NCI-H1436 (cell line): ENCODE data around the gene TMEM131L.

Source experiments
- DNase-seq: peaks from one replicate; lab custom pipeline; 2025; lab: John Stamatoyannopoulos, UW

Gene TMEM131L

DNA sequence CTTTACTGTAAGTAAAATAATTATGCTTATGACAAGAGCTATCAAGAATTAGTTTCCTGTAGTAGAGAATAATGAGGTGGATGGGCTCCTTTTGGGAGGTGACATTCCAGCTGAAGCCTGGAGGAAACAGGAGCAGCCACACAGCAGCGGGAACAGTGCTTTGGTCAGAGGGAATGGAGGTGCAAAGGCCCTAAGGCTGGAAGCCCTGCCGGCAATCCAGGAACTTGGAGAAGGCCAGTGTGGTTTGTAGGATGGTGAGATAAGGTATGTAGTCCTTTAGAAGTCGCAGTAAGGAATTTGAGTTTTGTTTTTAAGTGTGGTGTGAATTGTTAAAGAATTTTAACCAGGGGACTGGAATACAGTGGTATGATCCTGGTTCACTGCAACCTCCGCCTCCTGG, 8.1 kb downstream of the TMEM131L start:
- DNase-seq = no peak

DNA sequence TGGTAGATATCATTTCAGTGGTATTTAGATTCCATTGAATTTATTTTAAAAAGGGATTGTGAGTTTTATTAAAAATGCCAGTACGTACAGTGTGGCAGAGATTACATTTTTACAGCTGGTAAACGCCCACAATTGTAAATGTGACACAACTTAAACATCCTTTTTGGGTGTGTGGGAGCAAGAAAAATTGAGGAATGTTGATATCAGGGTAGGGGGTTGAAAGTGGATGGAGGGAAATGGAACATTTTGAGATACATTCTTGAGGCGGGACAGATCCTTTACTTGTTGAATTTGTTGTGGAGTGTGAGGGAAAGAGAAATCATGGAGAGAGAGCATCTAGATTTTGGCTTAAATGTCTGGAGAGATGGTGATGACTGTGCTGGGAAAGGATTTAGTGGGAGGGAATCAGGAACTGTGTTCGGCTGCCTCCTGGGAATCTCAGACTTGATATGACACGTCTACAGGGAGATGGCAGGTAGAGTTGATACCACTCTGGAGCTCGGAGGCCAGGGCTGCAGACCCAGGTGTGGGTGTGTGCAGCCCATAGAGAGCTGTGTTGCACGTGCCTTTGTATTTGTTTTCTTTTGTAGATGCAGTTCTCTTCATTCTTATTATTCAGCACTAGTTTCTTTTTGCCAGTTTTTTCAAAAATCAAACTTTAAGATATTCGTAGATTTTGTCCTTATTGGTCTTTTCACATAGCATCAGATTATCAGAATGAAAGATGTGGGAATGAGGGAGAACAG, 10.8 kb downstream of the TMEM131L start:
- no peak for DNase-seq

DNA sequence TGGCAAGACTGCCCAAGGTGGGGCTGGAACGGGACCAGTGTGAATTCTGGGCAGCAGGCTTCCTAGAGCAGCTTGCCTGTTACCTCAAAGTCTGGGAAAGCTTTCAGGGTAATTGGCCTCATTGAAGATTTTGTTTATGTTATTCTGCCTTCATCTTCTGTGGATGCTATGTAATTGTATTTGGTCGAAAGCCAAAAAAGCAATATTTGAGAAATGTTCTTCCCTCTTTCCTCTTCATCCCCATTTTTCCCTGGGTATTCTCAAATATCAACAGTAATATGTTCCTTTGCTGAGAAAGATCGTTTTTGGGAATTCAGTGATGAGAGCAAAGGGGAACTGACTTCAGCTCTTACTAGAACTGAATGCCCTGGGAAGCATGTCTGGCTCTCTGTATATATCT, 12.9 kb downstream of the TMEM131L start:
- no peak for DNase-seq

DNA sequence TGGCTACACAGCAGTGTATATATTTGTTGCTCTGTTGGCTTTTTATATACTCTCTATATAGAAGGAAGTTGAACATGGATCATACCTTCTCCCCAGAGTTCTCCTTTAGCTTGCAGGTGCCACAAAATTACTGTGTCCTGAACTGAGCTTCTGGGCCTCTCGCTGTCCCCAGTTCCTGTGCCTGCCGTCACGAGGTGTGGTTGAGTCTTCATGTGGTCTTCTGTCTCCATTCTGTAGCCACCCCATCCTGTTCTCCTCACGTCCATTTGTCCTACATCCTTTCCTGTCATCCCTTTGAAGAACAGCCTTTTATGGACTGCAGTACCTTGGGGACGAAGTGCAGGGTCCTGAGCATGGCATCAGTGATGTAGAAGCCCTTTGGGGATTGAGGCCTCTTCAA, 14.5 kb downstream of the TMEM131L start:
- no peak for DNase-seq

DNA sequence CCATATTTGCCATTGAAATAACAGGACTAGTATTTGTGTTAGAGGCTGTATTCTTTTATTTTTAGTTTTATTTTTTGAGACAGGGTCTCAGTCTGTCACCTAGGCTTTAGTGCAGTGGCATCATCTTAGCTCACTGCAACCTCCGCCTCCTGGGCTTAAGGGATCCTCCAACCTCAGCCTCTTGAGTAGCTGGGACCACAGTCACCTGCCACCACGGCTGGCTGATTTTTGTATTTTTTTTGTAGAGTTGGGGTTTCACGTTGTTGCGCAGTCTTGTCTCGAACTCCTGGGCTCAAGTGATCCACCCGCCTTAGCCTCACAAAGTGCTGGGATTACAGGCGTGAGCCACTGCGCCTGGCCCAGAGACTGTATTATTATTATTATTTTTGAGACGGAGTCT, 15.3 kb downstream of the TMEM131L start:
- no peak for DNase-seq

DNA sequence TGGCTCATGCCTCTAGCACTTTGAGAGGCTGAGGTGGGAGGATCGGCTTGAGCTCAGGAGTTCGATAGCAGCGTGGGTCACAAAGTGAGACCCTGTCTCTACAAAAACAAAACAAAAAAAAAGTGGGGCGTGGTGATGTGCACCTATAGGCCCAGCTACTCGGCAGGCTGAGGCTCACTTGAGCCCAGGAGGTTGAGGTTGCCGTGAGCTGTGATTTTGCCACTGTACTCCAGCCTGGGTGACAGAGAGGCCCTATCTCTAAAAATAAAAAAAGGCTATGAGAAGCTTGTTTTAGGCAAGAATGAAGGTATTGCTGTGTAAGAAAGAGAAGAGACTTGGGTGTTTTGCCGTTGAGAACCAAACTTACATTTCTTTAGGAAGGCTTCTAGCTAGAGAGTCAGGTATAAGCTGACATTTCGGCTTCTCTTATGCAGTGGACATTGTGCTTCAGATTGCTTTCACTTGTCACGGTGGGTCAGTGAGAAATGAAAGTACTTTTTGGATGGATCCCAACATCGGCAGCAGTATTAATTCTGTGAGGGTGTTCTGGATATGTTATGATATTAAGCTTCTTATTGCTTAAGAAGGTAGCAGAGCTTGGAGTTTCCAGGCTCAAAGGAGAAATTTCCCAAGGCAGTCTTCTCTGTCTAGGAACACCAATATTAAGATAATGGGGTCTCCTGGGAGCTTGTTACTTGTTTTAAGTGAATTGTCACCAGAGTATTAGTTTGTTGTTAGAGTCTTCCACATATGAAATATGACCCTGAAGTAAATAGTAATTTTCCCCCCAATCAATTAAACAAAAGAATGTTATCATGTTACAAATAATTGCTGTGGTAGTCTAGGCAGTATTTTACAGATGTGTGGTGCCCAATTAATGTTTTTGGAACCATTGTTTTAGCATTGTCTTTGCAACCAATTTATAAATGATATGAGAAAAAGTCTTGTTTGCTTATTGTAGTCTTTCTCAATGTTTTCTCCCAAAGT, 17.6 kb downstream of the TMEM131L start:
- DNase-seq = peak; percentile 56

DNA sequence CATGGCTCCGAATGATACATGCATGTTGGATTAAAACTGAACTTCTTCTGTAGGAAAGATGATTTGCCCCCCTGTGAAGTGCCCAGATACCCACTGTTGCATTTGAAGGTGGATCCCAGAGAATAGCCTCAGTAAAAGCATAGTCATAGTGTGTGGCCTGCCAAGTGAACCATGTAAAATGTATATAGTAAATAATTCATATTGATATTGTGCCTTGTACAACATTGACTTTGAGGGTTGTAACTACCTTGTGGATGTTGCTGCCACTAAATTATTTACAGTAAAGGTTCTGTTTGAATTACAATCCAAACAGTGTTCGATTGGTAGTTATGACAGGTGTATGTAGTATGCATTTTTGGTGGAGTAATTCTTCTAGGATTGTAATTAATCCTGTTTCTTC, 19.2 kb downstream of the TMEM131L start:
- DNase-seq = no peak

DNA sequence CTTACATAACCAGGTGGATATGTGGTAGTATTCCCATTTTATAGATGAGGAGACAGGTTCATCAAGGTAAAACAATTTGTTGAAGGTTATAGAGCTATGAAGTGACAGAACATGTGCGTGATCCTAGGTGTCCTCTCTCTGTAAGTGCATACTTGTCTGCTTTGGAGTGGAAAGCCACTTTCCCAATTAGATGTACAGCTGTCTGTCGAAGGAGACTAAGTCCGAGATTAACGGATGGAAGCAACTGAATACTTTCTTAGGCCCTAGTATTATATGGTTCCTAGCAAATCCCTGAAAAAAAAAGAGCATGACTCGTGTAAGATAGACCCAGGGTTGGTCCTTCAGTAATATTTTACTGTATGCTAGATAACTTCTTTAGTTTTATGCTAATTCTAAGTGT, 19.7 kb downstream of the TMEM131L start:
- DNase-seq = no peak

DNA sequence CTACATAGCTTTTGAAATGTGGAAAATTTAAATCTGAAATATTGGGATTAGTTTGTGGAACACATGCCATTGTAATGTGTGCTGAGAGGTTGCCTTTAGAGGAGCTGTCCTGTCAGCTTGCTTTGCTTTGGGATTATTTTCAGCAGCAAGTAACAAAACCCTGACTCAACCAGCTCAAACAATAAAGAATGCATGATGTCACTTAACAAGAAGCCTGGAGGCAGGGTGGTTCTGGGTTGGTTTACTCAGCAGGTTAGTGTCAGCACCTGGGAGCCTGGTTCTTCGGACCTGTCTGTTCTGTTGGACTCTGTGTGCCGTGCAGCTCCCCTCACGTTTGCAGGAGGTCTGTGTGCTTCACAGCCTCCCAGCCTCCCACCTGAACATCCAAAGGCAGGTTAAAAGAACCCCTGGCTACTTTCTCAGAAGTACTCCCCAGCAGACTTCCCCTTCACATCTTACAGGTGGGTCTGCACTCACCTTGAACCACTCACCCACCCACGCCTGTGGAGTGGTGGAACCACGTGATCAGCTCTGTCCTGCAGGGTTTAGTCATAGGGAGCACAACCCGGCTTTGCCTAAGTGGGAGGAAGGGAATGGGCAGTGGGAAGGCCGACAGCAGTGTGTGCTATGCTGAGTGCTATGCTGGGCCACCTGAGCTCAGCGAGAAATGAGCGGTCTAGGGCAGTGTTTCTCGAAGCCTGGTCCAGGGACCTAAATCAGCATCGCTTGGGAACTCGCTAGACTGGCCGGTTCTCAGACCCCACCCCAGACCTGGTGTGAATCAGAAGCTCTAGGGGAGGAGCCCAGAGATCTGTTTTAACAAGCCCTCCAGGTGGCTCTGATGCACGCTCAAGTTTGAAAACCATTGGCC, 20.4 kb downstream of the TMEM131L start:
- no peak for DNase-seq

DNA sequence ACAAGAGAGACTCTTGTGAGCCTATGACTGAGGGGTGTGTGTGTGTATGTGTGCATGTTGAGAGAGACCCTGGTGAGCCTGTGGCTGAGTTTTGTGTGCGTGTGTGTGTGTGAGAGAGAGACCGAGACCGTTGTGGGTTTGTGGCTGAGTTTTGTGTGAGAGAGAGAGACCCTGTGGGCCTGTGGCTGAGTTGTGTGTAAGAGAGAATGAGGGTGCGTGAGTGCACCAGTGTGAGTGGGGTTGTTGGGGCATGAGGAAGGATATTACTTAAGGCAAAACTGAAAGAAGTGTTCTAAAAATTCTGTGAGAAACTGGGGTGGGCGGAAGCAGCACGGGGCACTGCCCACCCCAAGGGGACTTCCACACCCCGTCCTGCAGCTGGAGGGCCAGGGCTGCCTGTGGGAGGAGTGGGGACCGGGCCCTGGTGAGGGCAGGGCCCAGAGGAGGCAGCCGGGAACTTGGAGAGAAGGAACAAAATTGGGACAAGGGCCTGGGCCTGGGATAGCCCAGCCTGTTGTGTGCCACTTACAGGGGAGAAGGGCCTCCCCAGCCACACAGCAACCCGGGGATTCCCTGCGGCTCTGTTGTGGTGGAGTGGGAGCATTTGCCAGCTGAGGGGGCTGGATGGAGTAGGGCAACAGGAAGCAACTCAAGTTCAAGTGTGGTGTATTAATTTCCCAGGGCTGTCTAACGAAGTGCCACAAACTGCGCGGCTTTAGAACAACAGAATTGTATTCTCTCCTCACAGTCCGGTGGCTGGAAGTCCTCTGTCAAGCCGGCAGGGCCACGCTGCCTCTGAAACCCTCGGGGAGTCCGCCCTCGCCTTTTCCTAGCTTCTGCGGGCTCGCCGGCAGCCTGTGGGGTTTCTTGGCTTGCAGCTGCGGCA, 22.1 kb downstream of the TMEM131L start:
- no peak for DNase-seq

DNA sequence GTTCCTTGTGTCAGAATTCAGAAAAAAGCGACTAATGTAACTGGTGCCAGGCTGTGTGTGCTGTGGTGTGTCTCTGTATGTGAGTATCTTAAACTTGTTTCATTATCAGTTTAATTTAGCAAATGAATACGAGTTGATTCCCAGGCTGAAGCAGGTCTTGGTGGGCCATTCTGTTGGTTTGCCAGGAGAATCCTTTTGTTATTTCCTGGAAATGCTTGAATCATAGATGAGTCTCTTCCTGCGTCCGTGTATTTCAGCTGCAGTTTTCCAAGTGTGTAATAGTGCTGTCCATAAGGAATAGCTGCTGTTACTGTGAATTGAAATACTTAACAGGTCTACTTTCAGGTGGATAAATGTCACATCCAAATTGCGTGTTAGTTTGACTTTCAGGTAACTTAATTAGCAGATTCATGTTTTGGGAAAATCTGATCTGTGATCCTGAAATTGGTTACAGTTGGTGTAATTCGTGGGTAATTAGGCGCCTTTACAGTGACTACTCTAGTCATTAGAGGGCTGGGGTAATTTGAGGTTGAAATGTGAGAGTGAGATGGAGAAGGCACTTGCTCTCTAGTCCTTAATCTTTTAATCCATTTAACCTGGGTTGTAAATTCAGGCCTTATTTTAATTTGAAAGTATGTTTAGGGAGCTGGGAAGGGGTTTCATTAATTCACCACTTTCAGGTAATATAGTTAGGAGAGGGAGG, 23.8 kb downstream of the TMEM131L start:
- DNase-seq = peak; percentile 67

DNA sequence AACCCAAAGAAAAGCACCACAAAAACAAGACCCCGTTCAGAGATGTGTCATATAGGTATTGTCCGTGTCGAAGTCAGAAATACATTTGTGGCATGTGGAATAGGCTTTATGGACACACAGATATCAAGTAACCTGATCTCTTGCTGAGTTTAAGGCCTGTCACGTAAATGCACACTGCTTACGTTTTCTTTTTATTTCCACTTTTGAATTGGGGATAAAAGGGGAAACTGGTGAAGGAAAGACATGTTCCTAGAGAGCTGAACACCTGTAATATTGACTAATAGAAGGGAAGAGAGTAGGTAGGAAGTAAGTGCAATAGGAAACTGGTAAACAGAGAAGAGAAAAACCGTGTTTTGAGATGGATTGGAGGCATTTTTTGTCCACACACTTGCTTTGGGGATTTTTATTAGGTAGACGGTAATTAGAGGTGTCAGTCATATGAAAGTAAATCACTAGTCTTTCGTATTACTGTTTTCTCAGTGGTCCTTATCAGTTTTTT, 24.9 kb downstream of the TMEM131L start:
- no peak for DNase-seq

DNA sequence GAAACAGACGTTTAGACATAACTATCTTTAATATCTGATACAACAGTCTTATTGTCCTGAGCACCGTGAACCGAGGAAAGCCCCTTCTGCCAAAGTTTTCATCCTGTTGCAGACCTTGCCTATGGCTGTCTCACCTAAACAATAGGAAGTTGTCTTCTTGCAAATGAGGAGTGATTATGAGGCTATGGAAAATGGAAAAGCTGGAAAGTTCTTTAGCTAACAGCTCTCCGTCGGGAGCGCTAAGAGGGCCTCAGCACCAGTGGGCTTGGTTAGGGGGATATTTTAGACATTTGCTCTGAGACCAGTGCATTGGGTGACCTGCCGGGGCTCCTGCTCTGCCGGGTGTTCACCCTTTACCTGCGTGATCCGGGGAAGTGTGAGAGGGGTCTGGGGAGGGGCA, 28.4 kb downstream of the TMEM131L start:
- no peak for DNase-seq

DNA sequence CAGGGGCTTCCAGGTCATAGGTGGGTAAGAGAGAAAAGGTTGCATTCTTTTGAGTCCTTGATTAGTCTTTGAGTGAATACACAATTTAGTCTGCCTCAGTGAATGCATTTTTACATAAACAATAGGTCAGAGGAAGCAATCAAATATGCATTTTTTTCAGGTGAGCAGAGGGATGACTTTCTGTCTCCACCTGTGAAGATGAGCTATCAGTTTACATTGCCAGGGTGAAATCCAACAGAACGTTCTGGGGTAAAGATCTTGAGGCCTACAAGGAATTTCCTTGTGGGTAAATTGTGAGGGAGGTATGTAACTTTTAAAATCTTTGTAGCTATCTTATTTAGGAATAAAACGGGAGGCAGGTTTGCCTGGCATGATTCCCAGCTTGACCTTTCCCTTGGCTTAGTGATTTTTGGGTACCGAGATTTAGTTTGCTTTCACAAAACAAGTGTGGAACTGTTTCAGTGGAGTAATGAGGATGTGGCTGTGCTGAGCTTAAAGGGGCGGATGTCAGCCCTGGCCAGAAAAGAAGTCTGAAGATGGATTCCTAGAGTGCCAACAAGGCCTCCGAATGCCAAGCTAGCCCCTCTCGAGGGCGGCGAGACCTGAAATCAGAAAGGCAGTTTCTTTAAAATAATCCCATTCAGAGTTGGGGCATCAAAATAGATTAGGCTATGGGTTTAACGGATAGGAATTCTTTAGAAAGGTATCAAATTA, 29.5 kb downstream of the TMEM131L start:
- DNase-seq = no peak

DNA sequence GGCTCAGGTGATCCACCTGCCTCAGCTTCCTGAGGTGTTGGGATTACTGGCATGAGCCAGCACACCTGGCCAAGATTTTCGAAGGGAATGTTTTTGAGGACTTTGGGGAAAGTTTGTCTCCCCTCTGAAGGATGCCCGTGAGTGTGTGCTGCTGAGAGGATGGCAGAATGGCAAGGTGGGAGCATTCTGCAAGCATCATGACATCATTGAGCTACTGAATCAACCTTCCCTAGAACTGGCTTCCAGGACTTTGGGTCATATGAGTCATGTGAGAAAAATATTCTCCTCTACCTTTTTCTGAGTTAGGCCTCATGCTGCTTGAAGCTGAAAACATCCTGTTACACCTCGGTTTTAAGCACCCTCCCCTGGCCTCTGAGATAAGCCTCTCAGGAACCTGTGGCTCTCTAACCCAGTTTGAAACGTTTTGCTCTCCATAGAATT, 31.0 kb downstream of the TMEM131L start:
- no peak for DNase-seq

DNA sequence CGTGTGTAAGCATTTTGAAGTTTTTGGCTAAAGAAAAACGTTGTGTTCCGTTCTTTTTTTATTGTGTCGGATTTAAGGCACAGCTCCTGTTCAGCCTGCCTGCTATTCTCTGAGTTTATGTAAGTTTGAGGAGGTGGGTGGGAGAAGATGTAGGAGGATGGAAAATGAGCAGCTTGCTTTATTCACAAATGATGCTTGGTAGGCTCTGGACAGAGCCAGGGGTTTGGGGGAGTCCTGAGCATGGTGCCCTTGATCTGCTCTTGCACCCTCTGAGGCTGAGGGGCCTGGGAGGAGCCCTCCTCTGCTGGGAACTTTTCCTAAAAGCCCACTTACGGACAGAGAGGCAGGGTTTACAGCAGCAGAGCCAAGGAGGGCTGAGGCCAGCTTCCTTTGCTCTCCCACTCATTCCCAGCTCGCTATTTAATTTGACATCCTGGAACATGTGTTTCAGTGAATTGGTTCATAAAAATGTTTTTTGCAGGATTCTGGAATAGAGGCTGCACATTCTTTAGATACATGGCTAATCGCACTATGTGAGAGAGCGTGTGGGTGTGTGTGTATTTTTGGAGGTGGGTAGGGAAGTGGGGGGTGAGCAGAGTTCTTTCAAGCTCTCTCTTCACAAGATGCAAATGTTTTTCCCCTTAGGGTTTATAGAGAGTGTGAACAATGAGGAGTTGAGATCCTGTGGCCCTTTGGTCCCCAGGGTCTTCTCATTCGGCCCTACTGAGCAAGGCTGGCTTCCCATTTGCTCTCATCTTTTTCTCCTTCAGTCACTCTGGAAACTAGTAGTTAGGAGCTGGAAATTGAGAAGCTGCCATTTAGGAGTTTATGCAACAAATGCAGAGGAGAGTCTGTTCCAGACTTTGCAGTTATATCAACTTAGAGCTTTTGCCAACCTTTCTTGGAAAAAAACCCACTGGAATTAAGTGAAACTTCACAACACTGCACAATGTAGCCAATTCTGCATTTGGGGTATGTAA, 32.1 kb downstream of the TMEM131L start:
- DNase-seq = no peak

DNA sequence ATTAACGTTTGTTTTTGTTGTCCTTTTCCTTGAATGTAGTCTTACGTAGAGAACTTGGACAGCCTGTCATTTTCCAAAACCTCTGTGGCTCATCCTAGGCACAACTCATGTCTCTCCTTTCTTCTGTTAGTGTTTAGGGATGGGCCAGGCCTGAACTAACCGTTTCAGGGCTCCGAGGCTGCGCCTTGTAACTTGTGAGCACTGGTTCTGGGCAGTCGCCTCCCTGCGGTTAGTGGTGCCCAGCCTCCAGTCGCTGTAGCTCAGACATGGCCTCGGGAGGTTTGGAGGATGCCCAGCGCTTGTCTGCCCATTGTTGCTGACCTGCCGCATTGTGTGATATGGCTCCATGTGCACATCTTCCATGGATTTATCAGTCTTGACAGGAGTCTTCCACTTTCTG, 32.8 kb downstream of the TMEM131L start:
- no peak for DNase-seq

DNA sequence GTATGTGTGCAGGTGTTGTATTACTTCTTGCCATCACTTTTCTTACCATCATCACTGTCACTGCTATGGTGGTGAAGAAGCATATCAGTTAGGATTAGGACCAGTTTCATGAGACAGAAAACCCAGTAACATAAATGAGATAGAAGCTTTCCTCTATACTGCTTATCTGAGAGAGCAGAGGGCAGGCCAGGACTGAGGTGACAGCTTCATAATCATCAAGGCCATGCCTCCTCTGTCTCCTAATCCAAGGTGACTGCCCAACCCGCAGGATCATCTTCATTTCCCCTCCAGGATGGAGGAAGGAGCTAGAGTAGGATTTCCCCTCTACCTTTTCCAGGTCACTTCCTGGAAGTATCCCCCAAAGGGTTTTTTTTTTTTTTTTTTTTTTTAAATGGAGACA, 35.4 kb downstream of the TMEM131L start:
- no peak for DNase-seq
